Neural progenitor cell (in vitro differentiated cells): Measurements from ENCODE around the gene CHRM5.

Experiments
- EZH2 ChIP-seq: fragments of 200-600 bp; sonication (generic); IDR thresholded peaks from 2 replicates; pipeline ENCODE4 v1.6.1; 2017; ENCODE audit warnings: antibody characterized with exemption, mild to moderate bottlenecking, moderate library complexity
- EZH2phosphoT487 ChIP-seq: fragments of 200-600 bp; sonication (generic); IDR thresholded peaks from 2 replicates; pipeline ENCODE4 v1.6.1; 2017; ENCODE audit warnings: antibody characterized with exemption
- TF ChIP-seq, protein P1 (sequence below): fragments of 200-600 bp; sonication (generic); IDR thresholded peaks from 2 replicates; pipeline ENCODE4 v1.5.1; 2017; ENCODE audit warnings: antibody characterized with exemption, mild to moderate bottlenecking

DNA sequence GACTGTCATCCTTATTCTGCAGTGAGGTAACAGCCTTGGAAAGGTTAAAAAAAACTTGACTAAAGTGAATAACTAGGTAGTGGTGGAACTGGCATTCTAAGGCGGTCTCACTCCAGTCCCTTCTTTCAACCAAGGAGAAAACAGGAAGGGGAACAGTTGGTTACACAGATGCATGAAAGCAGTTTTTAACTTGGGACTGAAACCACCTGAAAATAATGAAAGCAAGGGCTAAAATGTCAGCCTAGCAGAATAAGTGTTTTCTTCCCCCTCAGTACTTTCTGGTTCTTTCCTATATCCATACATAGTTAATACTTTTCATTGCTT lies 71.5 kb downstream of the CHRM5 start:
- no peak for TF ChIP-seq EZH2phosphoT487
- TF ChIP-seq, protein P1, sequence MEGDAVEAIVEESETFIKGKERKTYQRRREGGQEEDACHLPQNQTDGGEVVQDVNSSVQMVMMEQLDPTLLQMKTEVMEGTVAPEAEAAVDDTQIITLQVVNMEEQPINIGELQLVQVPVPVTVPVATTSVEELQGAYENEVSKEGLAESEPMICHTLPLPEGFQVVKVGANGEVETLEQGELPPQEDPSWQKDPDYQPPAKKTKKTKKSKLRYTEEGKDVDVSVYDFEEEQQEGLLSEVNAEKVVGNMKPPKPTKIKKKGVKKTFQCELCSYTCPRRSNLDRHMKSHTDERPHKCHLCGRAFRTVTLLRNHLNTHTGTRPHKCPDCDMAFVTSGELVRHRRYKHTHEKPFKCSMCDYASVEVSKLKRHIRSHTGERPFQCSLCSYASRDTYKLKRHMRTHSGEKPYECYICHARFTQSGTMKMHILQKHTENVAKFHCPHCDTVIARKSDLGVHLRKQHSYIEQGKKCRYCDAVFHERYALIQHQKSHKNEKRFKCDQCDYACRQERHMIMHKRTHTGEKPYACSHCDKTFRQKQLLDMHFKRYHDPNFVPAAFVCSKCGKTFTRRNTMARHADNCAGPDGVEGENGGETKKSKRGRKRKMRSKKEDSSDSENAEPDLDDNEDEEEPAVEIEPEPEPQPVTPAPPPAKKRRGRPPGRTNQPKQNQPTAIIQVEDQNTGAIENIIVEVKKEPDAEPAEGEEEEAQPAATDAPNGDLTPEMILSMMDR = no peak
- TF ChIP-seq EZH2 = no peak
